H9 (cell line): Measurements from ENCODE around the gene KCNAB2. TPM values are rescaled to one million over a fixed set of nuclear protein-coding genes. Genes with fewer than 3 reads are reported as not detected.

Source experiments
- DNase-seq: peaks from one replicate; pipeline ENCODE4 v3.0.0-alpha.2; 2017
- H2AFZ ChIP-seq: one replicate; pipeline ENCODE4 v1.6.1; 2013; ENCODE audit warnings: mild to moderate bottlenecking, low read length, control low read depth, moderate library complexity
- H2AK5ac ChIP-seq: 2 replicates; pipeline ENCODE4 v1.6.1; 2013; ENCODE audit warnings: low read length, control low read depth, mixed read lengths; ENCODE audit not compliant: insufficient read length
- H2BK120ac ChIP-seq: one replicate; pipeline ENCODE4 v1.6.1; 2013; ENCODE audit warnings: low read depth, mild to moderate bottlenecking, low read length, control low read depth, inconsistent platforms; ENCODE audit not compliant: poor library complexity, severe bottlenecking
- H2BK12ac ChIP-seq: 2 replicates; pipeline ENCODE4 v1.6.1; 2013; ENCODE audit warnings: low read length, control low read depth, mixed read lengths, low read depth; ENCODE audit not compliant: insufficient read length
- H2BK15ac ChIP-seq: 2 replicates; pipeline ENCODE4 v1.6.1; 2013; ENCODE audit warnings: low read depth, low read length, control low read depth
- H2BK20ac ChIP-seq: one replicate; pipeline ENCODE4 v1.6.1; 2013; ENCODE audit warnings: low read depth, mild to moderate bottlenecking, low read length, control low read depth, inconsistent platforms; ENCODE audit not compliant: poor library complexity, severe bottlenecking
- H2BK5ac ChIP-seq: 2 replicates; pipeline ENCODE4 v1.6.1; 2013; ENCODE audit warnings: low read length, control low read depth, mixed read lengths; ENCODE audit not compliant: insufficient read length
- H3K14ac ChIP-seq: 2 replicates; pipeline ENCODE4 v1.6.1; 2013; ENCODE audit warnings: low read length, control low read depth; ENCODE audit not compliant: insufficient read depth
- H3K18ac ChIP-seq: 2 replicates; pipeline ENCODE4 v1.6.1; 2013; ENCODE audit warnings: low read depth, mild to moderate bottlenecking, mixed read lengths, low read length, control low read depth; ENCODE audit not compliant: insufficient read length
- H3K23ac ChIP-seq: 2 replicates; pipeline ENCODE4 v1.6.1; 2013; ENCODE audit warnings: low read length, control low read depth, mixed read lengths, low read depth; ENCODE audit not compliant: insufficient read length
- H3K23me2 ChIP-seq: 2 replicates; pipeline ENCODE4 v1.6.1; 2013; ENCODE audit warnings: low read depth, mild to moderate bottlenecking, mixed read lengths, low read length, control low read depth; ENCODE audit not compliant: insufficient read length, poor library complexity, severe bottlenecking
- H3K27ac ChIP-seq: 2 replicates; pipeline ENCODE4 v1.5.1; 2013; ENCODE audit warnings: low read length, control low read depth, mixed read lengths, low read depth; ENCODE audit not compliant: insufficient read length
- H3K27me3 ChIP-seq: 2 replicates; pipeline ENCODE4 v1.6.1; 2013; ENCODE audit warnings: low read length, control low read depth, inconsistent platforms; ENCODE audit not compliant: insufficient read depth
- H3K4ac ChIP-seq: 2 replicates; pipeline ENCODE4 v1.6.1; 2013; ENCODE audit warnings: low read depth, mild to moderate bottlenecking, control low read depth, inconsistent platforms, low read length, moderate library complexity
- H3K4me1 ChIP-seq: 2 replicates; pipeline ENCODE4 v1.6.1; 2013; ENCODE audit warnings: low read length, control low read depth, inconsistent platforms; ENCODE audit not compliant: insufficient read depth
- H3K4me2 ChIP-seq: 2 replicates; pipeline ENCODE4 v1.6.1; 2013; ENCODE audit warnings: low read length, control low read depth, mixed read lengths; ENCODE audit not compliant: insufficient read length, insufficient read depth
- H3K56ac ChIP-seq: 2 replicates; pipeline ENCODE4 v1.6.1; 2013; ENCODE audit warnings: low read depth, mild to moderate bottlenecking, mixed read lengths, low read length, control low read depth; ENCODE audit not compliant: insufficient read length
- H3K79me1 ChIP-seq: 2 replicates; pipeline ENCODE4 v1.6.1; 2013; ENCODE audit warnings: low read depth, mild to moderate bottlenecking, moderate library complexity, low read length, control low read depth, inconsistent platforms; ENCODE audit not compliant: insufficient read depth, poor library complexity, severe bottlenecking
- H3K79me2 ChIP-seq: 2 replicates; pipeline ENCODE4 v1.6.1; 2013; ENCODE audit warnings: low read length, control low read depth, inconsistent platforms; ENCODE audit not compliant: insufficient read depth
- H3K9ac ChIP-seq: 2 replicates; pipeline ENCODE4 v1.6.1; 2013; ENCODE audit warnings: low read length, control low read depth, mixed read lengths; ENCODE audit not compliant: insufficient read length; ENCODE audit errors: extremely low read depth
- H3K9me3 ChIP-seq: one replicate; pipeline ENCODE4 v1.6.1; 2013; ENCODE audit warnings: low read depth, low read length, inconsistent platforms; ENCODE audit not compliant: control insufficient read depth
- H3T11ph ChIP-seq: one replicate; pipeline ENCODE4 v1.6.1; 2013; ENCODE audit warnings: mild to moderate bottlenecking, low read length, control low read depth, inconsistent platforms
- H4K20me1 ChIP-seq: one replicate; pipeline ENCODE4 v1.6.1; 2013; ENCODE audit not compliant: control insufficient read depth, insufficient read length, insufficient read depth
- H4K5ac ChIP-seq: 2 replicates; pipeline ENCODE4 v1.6.1; 2013; ENCODE audit warnings: low read depth, mild to moderate bottlenecking, mixed read lengths, low read length, control low read depth; ENCODE audit not compliant: insufficient read length
- H4K8ac ChIP-seq: replicated peaks from 2 replicates; pipeline ENCODE4 v1.6.1; 2013; ENCODE audit warnings: low read length, control low read depth, mixed read lengths, low read depth; ENCODE audit not compliant: insufficient read length
- H4K91ac ChIP-seq: 2 replicates; pipeline ENCODE4 v1.6.1; 2013; ENCODE audit warnings: low read depth, mild to moderate bottlenecking, moderate library complexity, mixed read lengths, low read length, control low read depth; ENCODE audit not compliant: insufficient read length
- H3K27ac Mint-ChIP-seq, 3 experiments: 2 replicates in 2 of 3; 3 replicates in 1 of 3; pipeline ENCODE4 v1.8.0; 2020 to 2021; ENCODE audit warnings: mixed read lengths in 3 of 3, mild to moderate bottlenecking in 1 of 3, moderate library complexity in 1 of 3
- H3K27me3 Mint-ChIP-seq: 2 replicates; pipeline ENCODE4 v1.8.0; 2021; ENCODE audit warnings: low read depth, mild to moderate bottlenecking, moderate library complexity, mixed read lengths
- H3K36me3 Mint-ChIP-seq, 3 experiments: 2 replicates in 2 of 3; 3 replicates in 1 of 3; pipeline ENCODE4 v1.8.0; 2020 to 2021; ENCODE audit warnings: low read depth in 3 of 3, mixed read lengths in 3 of 3; ENCODE audit not compliant: insufficient read depth in 1 of 3
- H3K4me1 Mint-ChIP-seq, 2 experiments: 2 replicates each; pipeline ENCODE4 v1.8.0; 2020; ENCODE audit warnings: mixed read lengths in 2 of 2
- H3K4me3 Mint-ChIP-seq, 2 experiments: 2 replicates in 1 of 2; 3 replicates in 1 of 2; pipeline ENCODE4 v1.8.0; 2020 to 2021; ENCODE audit warnings: mild to moderate bottlenecking in 2 of 2, mixed read lengths in 2 of 2, moderate library complexity in 1 of 2
- H3K9me3 Mint-ChIP-seq, 2 experiments: 2 replicates in 1 of 2; 3 replicates in 1 of 2; pipeline ENCODE4 v1.8.0; 2020; ENCODE audit warnings: mild to moderate bottlenecking in 2 of 2, mixed read lengths in 2 of 2, moderate library complexity in 1 of 2
- CTCF ChIP-seq: fragments of 200-600 bp; sonication (generic); conservative IDR thresholded peaks from 3 replicates; pipeline ENCODE4 v1.8.0; 2021; ENCODE audit warnings: antibody characterized with exemption, mild to moderate bottlenecking
- WGBS: extraction: QIAGEN DNeasy Blood & Tissue Kit; methylation state at CpG from one replicate; pipeline ENCODE4 v1.1.7; 2013; ENCODE audit warnings: missing lambda C conversion rate, low lambda C conversion rate, mixed read lengths; ENCODE audit not compliant: insufficient read length; ENCODE audit errors: extremely low coverage; 5-methylcytosine and 5-hydroxymethylcytosine counted together
- total RNA-seq: library from RNA; stranded (reverse); gene quantifications from 2 replicates; pipeline ENCODE4 v1.2.1, GENCODE V29; 2021

Gene KCNAB2
- total RNA-seq, 1 experiment from 2014 or later, result 8.3 TPM

- Mint-ChIP-seq H3K9me3 (no peaks in the 10 kb centered on the region), H3K4me3 (no peak overlapping the region), H3K4me1 (peaks cover 0 to 9% of the 10 kb centered on the region in 2 experiments; a peak in 1 of 4 replicates), H3K36me3 (no peaks in the 10 kb centered on the region), H3K27ac (no peak overlapping the region), H3K27me3 (peaks cover 30% of the 10 kb centered on the region)
- Histone ChIP-seq H2BK15ac (no peak overlapping the region), H3K27me3 (no peaks in the 10 kb centered on the region), H3K14ac (no peak overlapping the region), H3T11ph (no peak overlapping the region), H2BK5ac (no peak overlapping the region), H2AK5ac (no peak overlapping the region), H3K9ac (no peak overlapping the region), H2BK120ac (no peak overlapping the region), H3K4me1 (no peaks in the 10 kb centered on the region), H3K79me1 (no peaks in the 10 kb centered on the region), H4K91ac (peak overlapping the region; percentile 4), H2BK12ac (no peak overlapping the region), H4K20me1 (no peaks in the 10 kb centered on the region), H4K5ac (no peak overlapping the region), H3K18ac (no peak overlapping the region), H3K79me2 (no peaks in the 10 kb centered on the region), H2AFZ (no peak overlapping the region), H3K23me2 (no peaks in the 10 kb centered on the region), H3K27ac (no peak overlapping the region), H3K56ac (no peak overlapping the region), H3K4me2 (no peak overlapping the region), H3K4ac (no peak overlapping the region), H3K23ac (no peak overlapping the region), H3K9me3 (no peaks in the 10 kb centered on the region), H4K8ac (no peak overlapping the region), H2BK20ac (no peak overlapping the region)
- no CpG with 5 or more reads among the region's 33 CpGs for WGBS
- TF ChIP-seq CTCF, result no peak
- DNase-seq, result no peak
Observed at GRCh38 chr1:6142036-6142621, 96.4 kb downstream of the KCNAB2 start.
